ENCODE data around the gene MRPL42.
"Not testable (repeated sequence)": the region's sequence is repeated elsewhere in the genome, so short reads cannot be mapped to it uniquely, and the experiment has no call there.

Gene MRPL42

GRCh38 chr12:93550748-93551611 is 83.7 kb downstream of the MRPL42 start:
- DNase-seq = no peak

- no peak for DNase-seq
Observed at GRCh38 chr12:93552427-93552826, 85.1 kb downstream of the MRPL42 start.

DNA sequence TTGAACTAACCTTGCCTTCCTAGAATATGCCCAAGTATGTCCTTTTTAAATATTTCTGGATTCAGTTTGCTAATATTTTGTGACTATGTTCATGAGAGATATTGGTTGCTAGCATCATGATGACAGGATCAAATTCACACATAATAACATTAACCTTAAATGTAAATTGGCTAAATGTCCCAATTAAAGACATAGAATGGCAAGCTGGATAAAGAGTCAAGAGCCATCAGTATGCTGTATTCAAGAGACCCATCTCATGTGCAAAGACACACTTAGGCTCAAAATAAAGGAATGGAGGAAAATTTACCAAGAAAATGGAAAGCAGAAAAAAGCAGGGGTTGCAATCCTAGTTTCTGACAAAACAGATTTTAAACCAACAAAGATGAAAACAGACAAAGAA is 90.6 kb downstream of the MRPL42 start:
- DNase-seq = not testable (repeated sequence)

DNA sequence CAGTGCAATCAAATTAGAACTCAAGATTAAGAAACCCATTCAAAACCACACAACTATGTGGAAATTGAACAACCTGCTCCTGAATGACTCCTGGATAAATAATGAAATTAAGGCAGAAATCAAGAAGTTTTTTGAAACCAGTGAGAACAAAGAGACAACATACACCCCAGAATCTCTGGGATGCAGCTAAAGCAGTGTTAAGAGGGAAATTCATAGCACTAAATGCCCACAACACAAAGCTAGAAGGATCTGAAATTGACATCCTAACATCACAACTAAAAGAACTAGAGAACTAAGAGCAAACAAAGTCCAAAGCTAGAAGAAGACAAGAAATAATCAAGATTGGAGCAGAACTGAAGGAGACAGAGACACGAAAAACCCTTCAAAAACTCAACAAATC is 91.4 kb downstream of the MRPL42 start:
- not testable (repeated sequence) for DNase-seq

DNA sequence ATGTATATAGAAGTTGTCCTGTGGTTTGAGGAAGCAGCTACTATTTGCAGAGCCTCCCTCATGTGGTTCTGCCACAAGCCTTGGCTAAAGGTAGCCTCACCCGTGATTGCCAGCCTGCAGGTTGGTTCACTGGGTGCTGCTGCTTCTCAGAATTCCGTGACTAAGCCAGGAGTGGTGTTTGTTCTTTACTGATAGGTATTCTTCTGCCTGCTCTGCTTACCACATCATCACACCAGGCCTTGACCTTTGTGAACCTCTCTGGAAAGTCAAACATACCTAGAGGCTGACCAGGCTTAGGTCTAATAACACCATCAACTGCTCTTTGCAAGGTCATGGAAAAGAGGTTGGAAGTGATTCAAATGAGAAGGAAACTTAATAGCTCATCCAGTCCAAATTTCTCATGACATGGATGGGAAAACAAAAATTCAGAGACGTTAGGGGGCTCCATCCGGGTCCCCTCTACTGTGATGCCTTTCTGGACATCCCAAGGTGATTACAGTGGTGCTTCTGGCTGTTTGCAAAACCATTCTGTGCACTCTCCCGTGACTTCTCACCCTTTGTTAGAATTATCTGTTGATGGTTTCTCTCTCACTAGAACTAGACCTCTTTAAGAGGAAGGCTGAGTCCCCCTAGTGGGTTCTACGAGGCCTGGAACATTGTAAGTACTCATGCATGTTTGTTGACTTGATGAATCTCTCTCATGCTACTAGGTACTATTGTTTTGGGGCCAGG is 96.7 kb downstream of the MRPL42 start:
- no peak for DNase-seq

DNA sequence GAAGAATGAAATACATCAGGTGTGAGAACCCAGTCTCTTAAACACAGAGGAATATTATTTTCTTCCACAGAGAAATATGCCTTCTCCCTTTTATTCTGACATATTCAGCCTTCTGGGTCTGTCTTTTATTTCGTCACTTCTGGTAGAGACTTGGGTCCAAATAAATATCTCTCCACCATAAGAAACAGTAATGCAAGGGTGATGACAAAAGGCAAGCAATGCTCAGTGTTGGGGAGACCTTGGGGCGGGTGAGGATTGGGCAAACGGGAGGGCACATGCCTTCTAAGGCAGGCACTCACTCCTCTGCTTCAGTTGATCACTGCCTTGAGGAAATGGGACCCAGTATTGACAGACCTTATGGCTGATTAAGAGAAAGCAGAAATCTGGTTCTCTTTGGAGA is 98.4 kb downstream of the MRPL42 start:
- DNase-seq = no peak

Data from stimulated activated CD4-positive, alpha-beta T cell treated with anti-CD3 and anti-CD28 coated beads, Interleukin-2, amount 100 ng/mL, for 24 hours (primary cell).